DOHH2 (cell line): ENCODE data around the gene CACNA2D4.

Experiments used
- H3F3A ChIP-seq: fragments of 200-600 bp; sonication (generic), shearing (Covaris generic); 2 replicates; pipeline ENCODE4 v1.6.0; 2016; ENCODE audit warnings: antibody characterized with exemption, mild to moderate bottlenecking; ENCODE audit not compliant: control insufficient read depth, insufficient read depth
- H3K27ac ChIP-seq: fragments of 200-600 bp; sonication (generic); 2 replicates; pipeline ENCODE4 v1.5.1; 2014; ENCODE audit warnings: low read depth, mild to moderate bottlenecking, low read length, moderate library complexity
- H3K27me3 ChIP-seq: fragments of 200-600 bp; sonication (generic); 2 replicates; pipeline ENCODE4 v1.6.1; 2014; ENCODE audit warnings: mild to moderate bottlenecking, low read length, mixed read lengths; ENCODE audit not compliant: control insufficient read depth
- H3K36me3 ChIP-seq: fragments of 200-600 bp; sonication (generic); 2 replicates; pipeline ENCODE4 v1.6.1; 2014; ENCODE audit warnings: mild to moderate bottlenecking, low read length, moderate library complexity, mixed read lengths; ENCODE audit not compliant: control insufficient read depth
- H3K4me1 ChIP-seq: fragments of 200-600 bp; sonication (generic); 2 replicates; pipeline ENCODE4 v1.6.1; 2014; ENCODE audit warnings: mild to moderate bottlenecking, low read length, mixed read lengths; ENCODE audit not compliant: control insufficient read depth
- H3K4me2 ChIP-seq: fragments of 200-600 bp; sonication (generic); 2 replicates; pipeline ENCODE4 v1.6.0; 2014; ENCODE audit warnings: mild to moderate bottlenecking, low read length, moderate library complexity
- H3K4me3 ChIP-seq: fragments of 200-600 bp; sonication (generic); 2 replicates; pipeline ENCODE4 v1.5.1; 2014; ENCODE audit warnings: mild to moderate bottlenecking, low read length, mixed read lengths
- H3K79me2 ChIP-seq: fragments of 200-600 bp; sonication (generic); 2 replicates; pipeline ENCODE4 v1.6.1; 2014; ENCODE audit warnings: mild to moderate bottlenecking, low read length, mixed read lengths; ENCODE audit not compliant: control insufficient read depth
- H3K9me2 ChIP-seq: fragments of 200-600 bp; sonication (generic); replicated peaks from 2 replicates; pipeline ENCODE4 v1.6.1; 2014; ENCODE audit warnings: mild to moderate bottlenecking, low read length, mixed read lengths; ENCODE audit not compliant: control insufficient read depth
- H3K9me3 ChIP-seq: fragments of 200-600 bp; sonication (generic); 2 replicates; pipeline ENCODE4 v1.6.1; 2014; ENCODE audit warnings: antibody characterized with exemption, low read length, mixed read lengths; ENCODE audit not compliant: control insufficient read depth, insufficient read depth
- H4K20me1 ChIP-seq: fragments of 200-600 bp; sonication (generic); 2 replicates; pipeline ENCODE4 v1.6.0; 2014; ENCODE audit warnings: low read depth, mild to moderate bottlenecking, antibody characterized with exemption, low read length, moderate library complexity; ENCODE audit not compliant: control insufficient read depth, insufficient read depth
- CTCF ChIP-seq: fragments of 200-600 bp; sonication (generic); IDR thresholded peaks from one replicate; pipeline ENCODE4 v1.5.1; 2014; ENCODE audit warnings: antibody characterized with exemption, mild to moderate bottlenecking, low read depth, low read length; ENCODE audit not compliant: poor library complexity, severe bottlenecking
- EZH2phosphoT487 ChIP-seq: fragments of 200-600 bp; sonication (generic); IDR thresholded peaks from 2 replicates; pipeline ENCODE4 v1.6.1; 2017; ENCODE audit warnings: borderline replicate concordance, mild to moderate bottlenecking, antibody characterized with exemption, low read length, moderate library complexity, mixed read lengths

The CACNA2D4 gene

GRCh38 chr12:1863823-1864222, 54.6 kb downstream of the CACNA2D4 start:
- Histone ChIP-seq H3F3A (no peaks in the 10 kb centered on the region), H3K4me1 (no peaks in the 10 kb centered on the region), H3K9me3 (no peaks in the 10 kb centered on the region), H3K4me2 (no peak overlapping the region), H3K27me3 (peaks cover 9% of the 10 kb centered on the region), H3K79me2 (no peaks in the 10 kb centered on the region), H4K20me1 (no peaks in the 10 kb centered on the region), H3K27ac (no peak overlapping the region), H3K36me3 (no peaks in the 10 kb centered on the region), H3K4me3 (no peak overlapping the region), H3K9me2 (no peaks in the 10 kb centered on the region)
- no peak for TF ChIP-seq CTCF

- no peak overlapping the region for H3K4me2 ChIP-seq
- no peaks in the 10 kb centered on the region for H3K79me2 ChIP-seq
- H3K9me2 ChIP-seq: no peaks in the 10 kb centered on the region
- H3F3A ChIP-seq: no peaks in the 10 kb centered on the region
- TF ChIP-seq CTCF (no peak), EZH2phosphoT487 (no peak)
- no peak overlapping the region for H3K27ac ChIP-seq
- H3K4me1 ChIP-seq: no peaks in the 10 kb centered on the region
- no peaks in the 10 kb centered on the region for H3K9me3 ChIP-seq
- H3K36me3 ChIP-seq: no peaks in the 10 kb centered on the region
- H3K4me3 ChIP-seq: no peak overlapping the region
- H3K27me3 ChIP-seq: peaks cover 9% of the 10 kb centered on the region
- no peaks in the 10 kb centered on the region for H4K20me1 ChIP-seq
These were observed 55.5 kb downstream of the CACNA2D4 start for GRCh38 chr12:1862973-1863372.

DNA sequence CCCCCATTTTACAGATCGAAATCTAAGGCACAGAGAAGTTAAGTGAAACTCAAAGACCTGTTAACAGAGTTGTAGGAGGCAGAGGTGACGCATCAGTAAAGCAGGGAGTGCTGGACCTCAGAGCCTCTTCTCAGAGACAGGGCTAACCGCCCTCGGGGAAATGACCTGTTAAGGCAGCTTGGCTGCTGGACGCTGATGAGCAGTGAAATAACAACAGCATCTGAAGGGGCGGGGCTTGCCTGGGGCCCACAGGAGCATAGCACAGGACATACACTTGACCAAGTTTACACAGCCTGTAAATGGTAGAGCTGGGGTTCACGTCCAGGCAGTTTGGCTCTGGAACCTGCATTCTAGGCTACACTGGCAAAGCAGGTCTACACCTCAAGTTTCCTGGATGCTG, 58.8 kb downstream of the CACNA2D4 start:
- H4K20me1 ChIP-seq: no peaks in the 10 kb centered on the region
- no peaks in the 10 kb centered on the region for H3K36me3 ChIP-seq
- no peaks in the 10 kb centered on the region for H3F3A ChIP-seq
- no peak overlapping the region for H3K4me2 ChIP-seq
- no peaks in the 10 kb centered on the region for H3K9me2 ChIP-seq
- peaks cover 5% of the 10 kb centered on the region for H3K4me1 ChIP-seq
- no peak overlapping the region for H3K4me3 ChIP-seq
- no peaks in the 10 kb centered on the region for H3K79me2 ChIP-seq
- TF ChIP-seq CTCF: no peak
- TF ChIP-seq EZH2phosphoT487: no peak
- no peak overlapping the region for H3K27ac ChIP-seq
- H3K27me3 ChIP-seq: peaks cover 9% of the 10 kb centered on the region
- H3K9me3 ChIP-seq: no peaks in the 10 kb centered on the region

DNA sequence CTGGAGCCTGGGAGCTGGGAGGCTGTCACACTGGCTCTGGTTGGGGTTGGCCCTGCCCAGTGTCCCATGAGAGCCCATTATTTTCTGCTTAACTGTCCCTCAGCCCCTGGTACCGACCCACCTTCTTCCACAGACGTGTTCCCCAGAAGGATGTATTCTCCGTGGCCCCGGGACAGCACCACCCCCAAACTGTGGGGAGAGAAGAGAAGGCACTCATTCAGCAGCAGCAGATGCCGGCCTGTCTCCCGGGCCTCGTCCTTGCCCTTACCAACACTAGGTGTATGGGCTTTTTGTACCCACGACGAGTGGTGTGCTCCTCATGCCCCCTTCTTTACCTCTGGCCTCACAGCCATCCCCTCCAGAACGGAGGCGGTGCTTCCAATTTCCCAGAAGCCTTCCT, 60.0 kb downstream of the CACNA2D4 start:
- H3K4me1 ChIP-seq: peaks cover 5% of the 10 kb centered on the region
- H3K9me3 ChIP-seq: no peaks in the 10 kb centered on the region
- no peaks in the 10 kb centered on the region for H3K79me2 ChIP-seq
- peaks cover 9% of the 10 kb centered on the region for H3K27me3 ChIP-seq
- H4K20me1 ChIP-seq: no peaks in the 10 kb centered on the region
- TF ChIP-seq EZH2phosphoT487 (no peak), CTCF (no peak)
- no peak overlapping the region for H3K4me3 ChIP-seq
- H3K4me2 ChIP-seq: no peak overlapping the region
- no peaks in the 10 kb centered on the region for H3F3A ChIP-seq
- no peaks in the 10 kb centered on the region for H3K36me3 ChIP-seq
- H3K9me2 ChIP-seq: no peaks in the 10 kb centered on the region
- H3K27ac ChIP-seq: no peak overlapping the region
